ENCODE measurements around the gene GOLIM4. TPM values are rescaled to one million over a fixed set of nuclear protein-coding genes. Genes with fewer than 3 reads are reported as not detected.

GOLIM4 gene
- total RNA-seq (2022) (17.4 and 19.4 TPM in 2 replicates), Bru-seq, nascent RNA (percentile 70 among the genes with signal in this experiment), BruChase-seq, experiment 1, labeled RNA remaining after a 2-hour chase (percentile 66 among the genes with signal in this experiment), BruChase-seq, experiment 2, labeled RNA remaining after a 6-hour chase (percentile 74 among the genes with signal in this experiment)
- long read RNA-seq, full-length matches to known transcripts = 9 of 21 reads
- long read RNA-seq, partial matches to known transcripts = 3 of 21 reads
- long read RNA-seq, other reads (novel, unspliced or antisense) = 9 of 21 reads

GRCh38 chr3:168095611-168096209 is at the start of gene GOLIM4:
Gene GOLIM4 (minus strand): TSS chr3:168095924. CDS start chr3:168095285, 639 bp downstream.
- H3K9me3 ChIP-seq = no peaks in the 10 kb centered on the region
- H3K9me3 Mint-ChIP-seq (ENCODE audit: unreplicated experiment) = no peaks in the 10 kb centered on the region
- DNase-seq = peak; percentile 95 to 96
- peak within 1 kb of the TSS; percentile 88 for H3K4me3 Mint-ChIP-seq (ENCODE audit: unreplicated experiment)
- no peaks in the 10 kb centered on the region for H3K27me3 ChIP-seq (replicated peaks; ENCODE audit: control insufficient read depth, insufficient read depth, low read length)
- ChIA-PET CTCF (no interaction called here), POLR2A (interaction anchor here (0.6 kb wide), 1 partner anchor 327 kb away, joined by 3 read pairs; no protein-coding TSS in a partner anchor)
- intact Hi-C loops (cut with micrococcal nuclease; ENCODE audit: unreplicated experiment) = loop anchor here (1.0 to 2.0 kb wide), 2 partner anchors 48 to 69 kb away; no protein-coding TSS in a partner anchor
- peak within 1 kb of the TSS; percentile 70 for H3K27ac Mint-ChIP-seq (ENCODE audit: unreplicated experiment)
- peak in 1 of 2 experiments; percentile 17 for TF ChIP-seq CTCF (IDR thresholded peaks at IDR 0.05; ENCODE audit: insufficient read depth in 1 of 2, low read depth in 1 of 2, low read length in 1 of 2, severe bottlenecking in 1 of 2, unreplicated experiment in 1 of 2)
- no peaks in the 10 kb centered on the region for H3K36me3 ChIP-seq (ENCODE audit: control insufficient read depth, insufficient read depth, low read length)
- no peaks in the 10 kb centered on the region for H3K27me3 Mint-ChIP-seq (ENCODE audit: insufficient read depth, unreplicated experiment)
- H3K36me3 Mint-ChIP-seq (ENCODE audit: insufficient read depth, unreplicated experiment) = peaks cover 12% of the 10 kb centered on the region
- H3K4me3 ChIP-seq (ENCODE audit: low read depth, low read length) = peak within 1 kb of the TSS; percentile 86
- BruUV-seq (replicated peaks) = no TSS peak
- H3K4me1 Mint-ChIP-seq (ENCODE audit: low read depth, unreplicated experiment) = peaks cover 12% of the 10 kb centered on the region
- peaks cover 26% of the 10 kb centered on the region for H3K4me1 ChIP-seq

GRCh38 chr3:168141405-168141998 is 45.8 kb upstream of the GOLIM4 start:
- Mint-ChIP-seq H3K36me3 (ENCODE audit: insufficient read depth, unreplicated experiment) (no peaks in the 10 kb centered on the region), H3K27me3 (ENCODE audit: insufficient read depth, unreplicated experiment) (no peaks in the 10 kb centered on the region), H3K4me3 (ENCODE audit: unreplicated experiment) (no peak overlapping the region), H3K27ac (ENCODE audit: unreplicated experiment) (no peak overlapping the region), H3K4me1 (ENCODE audit: low read depth, unreplicated experiment) (no peaks in the 10 kb centered on the region), H3K9me3 (ENCODE audit: unreplicated experiment) (no peaks in the 10 kb centered on the region)
- TF ChIP-seq CTCF (IDR thresholded peaks at IDR 0.05; ENCODE audit: insufficient read depth in 1 of 2, low read depth in 1 of 2, low read length in 1 of 2, severe bottlenecking in 1 of 2, unreplicated experiment in 1 of 2) = no peak
- BruUV-seq (replicated peaks) = no TSS peak
- H3K4me3 ChIP-seq (ENCODE audit: low read depth, low read length) = no peak overlapping the region
- no peaks in the 10 kb centered on the region for H3K27me3 ChIP-seq (replicated peaks; ENCODE audit: control insufficient read depth, insufficient read depth, low read length)
- CTCF ChIA-PET = no interaction called here
- POLR2A ChIA-PET = no interaction called here
- H3K36me3 ChIP-seq (ENCODE audit: control insufficient read depth, insufficient read depth, low read length) = no peaks in the 10 kb centered on the region
- DNase-seq = no peak
- H3K9me3 ChIP-seq = no peaks in the 10 kb centered on the region
- no peaks in the 10 kb centered on the region for H3K4me1 ChIP-seq
- intact Hi-C loops (cut with micrococcal nuclease; ENCODE audit: unreplicated experiment) = no loop called here

GRCh38 chr3:168139947-168140346 is 44.2 kb upstream of the GOLIM4 start:
- BruUV-seq (replicated peaks) = no TSS peak
- no peak for DNase-seq
- Histone ChIP-seq H3K4me1 (no peaks in the 10 kb centered on the region), H3K36me3 (ENCODE audit: control insufficient read depth, insufficient read depth, low read length) (no peaks in the 10 kb centered on the region), H3K27me3 (replicated peaks; ENCODE audit: control insufficient read depth, insufficient read depth, low read length) (no peaks in the 10 kb centered on the region), H3K4me3 (ENCODE audit: low read depth, low read length) (no peak overlapping the region), H3K9me3 (no peaks in the 10 kb centered on the region)
- H3K27me3 Mint-ChIP-seq (ENCODE audit: insufficient read depth, unreplicated experiment) = no peaks in the 10 kb centered on the region
- H3K4me3 Mint-ChIP-seq (ENCODE audit: unreplicated experiment) = no peak overlapping the region
- intact Hi-C loops (cut with micrococcal nuclease; ENCODE audit: unreplicated experiment) = no loop called here
- CTCF ChIA-PET = no interaction called here
- no peak for TF ChIP-seq CTCF (IDR thresholded peaks at IDR 0.05; ENCODE audit: insufficient read depth in 1 of 2, low read depth in 1 of 2, low read length in 1 of 2, severe bottlenecking in 1 of 2, unreplicated experiment in 1 of 2)
- H3K36me3 Mint-ChIP-seq (ENCODE audit: insufficient read depth, unreplicated experiment) = no peaks in the 10 kb centered on the region
- POLR2A ChIA-PET = no interaction called here
- no peaks in the 10 kb centered on the region for H3K4me1 Mint-ChIP-seq (ENCODE audit: low read depth, unreplicated experiment)
- no peak overlapping the region for H3K27ac Mint-ChIP-seq (ENCODE audit: unreplicated experiment)
- no peaks in the 10 kb centered on the region for H3K9me3 Mint-ChIP-seq (ENCODE audit: unreplicated experiment)
